ENCODE results near the gene DEF6. TPM values are rescaled to one million over a fixed set of nuclear protein-coding genes. Genes with fewer than 3 reads are reported as not detected.

Gene DEF6
- total RNA-seq, 4 donors from 2014 or later = 28.0 to 99.9 (median 35.5) TPM

- Histone ChIP-seq H3K4me3 (no peak overlapping the region), H3K27ac (no peak overlapping the region), H3K36me3 (peaks cover 68% of the 10 kb centered on the region), H3K27me3 (no peaks in the 10 kb centered on the region), H3K9me3 (no peaks in the 10 kb centered on the region), H3K4me1 (peaks cover 18% of the 10 kb centered on the region)
- DNase-seq (ENCODE audit: low spot score in 2 of 2) = no peak
- TF ChIP-seq POLR2AphosphoS5 (IDR thresholded peaks at IDR 0.05) (no peak), EP300 (IDR thresholded peaks at IDR 0.05) (no peak), POLR2A (IDR thresholded peaks at IDR 0.05) (no peak), CTCF (IDR thresholded peaks at IDR 0.05) (no peak)
- 84% methylated on average over 9 of the region's 9 CpGs for WGBS
Observed at GRCh38 chr6:35293681-35294080, 3.9 kb upstream of the DEF6 start.

- DNase-seq (ENCODE audit: low spot score in 2 of 2) = no peak
- 57% methylated on average over 10 of the region's 10 CpGs for WGBS
- TF ChIP-seq POLR2AphosphoS5 (IDR thresholded peaks at IDR 0.05) (no peak), CTCF (IDR thresholded peaks at IDR 0.05) (peak; percentile 32 to 62), POLR2A (IDR thresholded peaks at IDR 0.05) (no peak), EP300 (IDR thresholded peaks at IDR 0.05) (no peak)
- H3K9me3 ChIP-seq = no peaks in the 10 kb centered on the region
- no peak overlapping the region for H3K27ac ChIP-seq
- no peak overlapping the region for H3K4me3 ChIP-seq
- no peaks in the 10 kb centered on the region for H3K27me3 ChIP-seq
- peaks cover 26% of the 10 kb centered on the region for H3K4me1 ChIP-seq
- H3K36me3 ChIP-seq = peaks cover 62% of the 10 kb centered on the region
Observed at GRCh38 chr6:35294308-35294945, 3.2 kb upstream of the DEF6 start.

- H3K36me3 ChIP-seq = peaks cover 56% of the 10 kb centered on the region
- 100% methylated on average over 2 of the region's 2 CpGs for WGBS
Observed at GRCh38 chr6:35295036-35295435, 2.6 kb upstream of the DEF6 start.

GRCh38 chr6:35295521-35296315, 1.9 kb upstream of the DEF6 start:
- WGBS = 38% methylated on average over 2 of the region's 3 CpGs
- no peak overlapping the region for H3K27ac ChIP-seq
- no peak overlapping the region for H3K4me3 ChIP-seq
- H3K9me3 ChIP-seq = no peaks in the 10 kb centered on the region
- TF ChIP-seq CTCF (IDR thresholded peaks at IDR 0.05) = no peak
- no peak for TF ChIP-seq POLR2A (IDR thresholded peaks at IDR 0.05)
- TF ChIP-seq EP300 (IDR thresholded peaks at IDR 0.05) = no peak
- TF ChIP-seq POLR2AphosphoS5 (IDR thresholded peaks at IDR 0.05) = no peak
- H3K36me3 ChIP-seq = peaks cover 49% of the 10 kb centered on the region
- DNase-seq (ENCODE audit: low spot score in 2 of 2) = no peak
- peaks cover 38% of the 10 kb centered on the region for H3K4me1 ChIP-seq
- no peaks in the 10 kb centered on the region for H3K27me3 ChIP-seq

More at GRCh38 chr6:35295036-35295435, 2.6 kb upstream of the DEF6 start:
- Histone ChIP-seq H3K27ac (no peak overlapping the region), H3K9me3 (no peaks in the 10 kb centered on the region), H3K4me1 (peaks cover 31% of the 10 kb centered on the region), H3K27me3 (no peaks in the 10 kb centered on the region), H3K4me3 (no peak overlapping the region)
- peak in 1 of 2 donors; percentile 34 for DNase-seq (ENCODE audit: low spot score in 2 of 2)
- TF ChIP-seq POLR2A (IDR thresholded peaks at IDR 0.05) (no peak), CTCF (IDR thresholded peaks at IDR 0.05) (no peak), EP300 (IDR thresholded peaks at IDR 0.05) (no peak), POLR2AphosphoS5 (IDR thresholded peaks at IDR 0.05) (no peak)

GRCh38 chr6:35296931-35297600, 552 bp upstream of the DEF6 start:
- no peak for TF ChIP-seq EP300 (IDR thresholded peaks at IDR 0.05)
- TF ChIP-seq CTCF (IDR thresholded peaks at IDR 0.05) = no peak
- no peak for TF ChIP-seq POLR2AphosphoS5 (IDR thresholded peaks at IDR 0.05)
- TF ChIP-seq POLR2A (IDR thresholded peaks at IDR 0.05) = no peak
- Histone ChIP-seq H3K36me3 (peaks cover 36% of the 10 kb centered on the region), H3K4me1 (peaks cover 46% of the 10 kb centered on the region), H3K27me3 (no peaks in the 10 kb centered on the region), H3K27ac (peak overlapping the region; percentile 90), H3K4me3 (peak overlapping the region; percentile 60), H3K9me3 (no peaks in the 10 kb centered on the region)
- no peak for DNase-seq (ENCODE audit: low spot score in 2 of 2)
- WGBS = 44% methylated on average over 4 of the region's 6 CpGs
